ENCODE results near the gene MT1F. TPM values are rescaled to one million over a fixed set of nuclear protein-coding genes. Genes with fewer than 3 reads are reported as not detected.

MT1F gene
- polyA plus RNA-seq, 3 donors: 10.2 to 21.9 (median 13.6) TPM

DNA sequence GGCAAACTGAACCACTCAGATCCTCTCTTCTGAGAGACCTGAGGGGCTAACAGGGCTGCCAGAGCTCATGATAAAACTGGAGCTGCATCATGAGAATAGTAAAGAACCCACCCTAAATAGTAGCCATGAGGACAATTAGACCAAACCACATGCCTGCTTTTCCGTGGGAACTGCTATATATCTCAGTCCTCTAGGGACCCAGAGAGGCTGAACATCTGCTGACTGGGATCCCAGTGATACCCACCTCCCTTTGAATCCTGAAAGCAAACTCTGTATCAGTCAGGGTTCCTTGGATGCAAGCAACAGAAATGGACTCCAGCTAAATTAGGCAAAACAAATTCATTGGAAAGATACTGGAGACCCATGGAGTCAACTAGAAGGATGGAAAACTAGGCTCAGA is 31.0 kb downstream of the MT1F start:
- intact Hi-C loops (cut with micrococcal nuclease): no loop called here
- H3K27ac Mint-ChIP-seq: no peak overlapping the region

DNA sequence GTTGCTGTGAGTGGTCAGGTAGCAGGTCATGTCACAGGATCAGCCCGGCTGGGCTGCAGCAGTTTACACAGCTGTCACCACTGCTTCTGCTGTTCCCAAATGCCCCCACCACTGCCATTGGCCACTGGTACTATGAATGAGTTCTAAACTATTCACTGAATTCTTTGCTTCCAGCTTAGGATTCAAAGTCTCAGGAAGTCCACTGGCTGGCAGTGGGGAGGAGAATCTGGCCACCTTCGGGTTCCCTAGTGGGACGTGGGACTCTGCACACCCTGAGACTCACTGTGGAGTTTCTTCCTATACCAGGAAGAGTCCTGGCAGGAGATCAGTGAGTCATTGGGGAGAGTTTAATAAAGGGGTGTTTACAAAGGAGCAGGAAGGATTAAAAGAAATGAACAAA is 31.4 kb downstream of the MT1F start:
- H4K20me1 ChIP-seq (ENCODE audit: insufficient read depth, low read length): no peaks in the 10 kb centered on the region
- Mint-ChIP-seq H3K9me3 (peaks cover 5 to 23% (median 19%) of the 10 kb centered on the region in 7 donors), H3K27me3 (ENCODE audit: low read depth in 3 of 3) (peaks cover 2 to 20% (median 6%) of the 10 kb centered on the region in 3 donors), H3K4me1 (no peaks in the 10 kb centered on the region), H3K27ac (no peak overlapping the region), H3K4me3 (no peak overlapping the region), H3K36me3 (peaks cover 5 to 7% of the 10 kb centered on the region in 2 donors)
- intact Hi-C loops (cut with micrococcal nuclease): no loop called here
- H3K4me2 ChIP-seq (replicated peaks; ENCODE audit: extremely low read depth, low read length, poor library complexity, severe bottlenecking): no peak overlapping the region
- no peaks in the 10 kb centered on the region for H3K79me2 ChIP-seq (ENCODE audit: insufficient read depth, low read length)
- TF ChIP-seq, protein P1, sequence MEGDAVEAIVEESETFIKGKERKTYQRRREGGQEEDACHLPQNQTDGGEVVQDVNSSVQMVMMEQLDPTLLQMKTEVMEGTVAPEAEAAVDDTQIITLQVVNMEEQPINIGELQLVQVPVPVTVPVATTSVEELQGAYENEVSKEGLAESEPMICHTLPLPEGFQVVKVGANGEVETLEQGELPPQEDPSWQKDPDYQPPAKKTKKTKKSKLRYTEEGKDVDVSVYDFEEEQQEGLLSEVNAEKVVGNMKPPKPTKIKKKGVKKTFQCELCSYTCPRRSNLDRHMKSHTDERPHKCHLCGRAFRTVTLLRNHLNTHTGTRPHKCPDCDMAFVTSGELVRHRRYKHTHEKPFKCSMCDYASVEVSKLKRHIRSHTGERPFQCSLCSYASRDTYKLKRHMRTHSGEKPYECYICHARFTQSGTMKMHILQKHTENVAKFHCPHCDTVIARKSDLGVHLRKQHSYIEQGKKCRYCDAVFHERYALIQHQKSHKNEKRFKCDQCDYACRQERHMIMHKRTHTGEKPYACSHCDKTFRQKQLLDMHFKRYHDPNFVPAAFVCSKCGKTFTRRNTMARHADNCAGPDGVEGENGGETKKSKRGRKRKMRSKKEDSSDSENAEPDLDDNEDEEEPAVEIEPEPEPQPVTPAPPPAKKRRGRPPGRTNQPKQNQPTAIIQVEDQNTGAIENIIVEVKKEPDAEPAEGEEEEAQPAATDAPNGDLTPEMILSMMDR (IDR thresholded peaks at IDR 0.05): no peak
- DNase-seq: no peak
- 80% methylated on average over 1 of the region's 3 CpGs for WGBS (ENCODE audit: insufficient coverage)
- H3K9me3 ChIP-seq (replicated peaks in 1 of 2; ENCODE audit: control insufficient read depth in 1 of 2, insufficient read depth in 1 of 2, low read length in 2 of 2): peaks cover 0 to 10% of the 10 kb centered on the region in 2 donors
- H3K4me3 ChIP-seq (replicated peaks in 1 of 3; ENCODE audit: low read depth in 2 of 3, low read length in 3 of 3): no peak overlapping the region
- no peaks in the 10 kb centered on the region for H3K27me3 ChIP-seq (ENCODE audit: control insufficient read depth in 2 of 2, insufficient read depth in 2 of 2, low read length in 2 of 2)
- H3K9ac ChIP-seq (ENCODE audit: insufficient read depth, low read length, poor library complexity, severe bottlenecking): no peak overlapping the region
- no peaks in the 10 kb centered on the region for H3K4me1 ChIP-seq (ENCODE audit: control insufficient read depth in 1 of 2, insufficient read depth in 2 of 2, low read length in 2 of 2)
- H3K36me3 ChIP-seq (replicated peaks in 1 of 2; ENCODE audit: control insufficient read depth in 1 of 2, insufficient read depth in 2 of 2, low read length in 2 of 2): no peaks in the 10 kb centered on the region
- H2AFZ ChIP-seq (ENCODE audit: insufficient read depth, low read depth, low read length, poor library complexity, severe bottlenecking): no peak overlapping the region
- no peak overlapping the region for H3K27ac ChIP-seq (ENCODE audit: low read depth in 1 of 2, low read length in 2 of 2)

More for the DNA sequence above, 31.0 kb downstream of the MT1F start:
- no peak for DNase-seq
- no peaks in the 10 kb centered on the region for H3K4me1 ChIP-seq (ENCODE audit: control insufficient read depth in 1 of 2, insufficient read depth in 2 of 2, low read length in 2 of 2)
- no peaks in the 10 kb centered on the region for H3K27me3 ChIP-seq (ENCODE audit: control insufficient read depth in 2 of 2, insufficient read depth in 2 of 2, low read length in 2 of 2)
- peaks cover 0 to 10% of the 10 kb centered on the region in 2 donors for H3K9me3 ChIP-seq (replicated peaks in 1 of 2; ENCODE audit: control insufficient read depth in 1 of 2, insufficient read depth in 1 of 2, low read length in 2 of 2)
- no peak overlapping the region for H3K4me2 ChIP-seq (replicated peaks; ENCODE audit: extremely low read depth, low read length, poor library complexity, severe bottlenecking)
- H4K20me1 ChIP-seq (ENCODE audit: insufficient read depth, low read length): no peaks in the 10 kb centered on the region
- H3K4me3 ChIP-seq (replicated peaks in 1 of 3; ENCODE audit: low read depth in 2 of 3, low read length in 3 of 3): no peak overlapping the region
- Mint-ChIP-seq H3K4me3 (no peak overlapping the region), H3K4me1 (peaks cover 3% of the 10 kb centered on the region), H3K27me3 (ENCODE audit: low read depth in 3 of 3) (peaks cover 2 to 20% (median 6%) of the 10 kb centered on the region in 3 donors), H3K9me3 (peaks cover 5 to 23% (median 19%) of the 10 kb centered on the region in 7 donors), H3K36me3 (peaks cover 5 to 8% of the 10 kb centered on the region in 2 donors)
- no peaks in the 10 kb centered on the region for H3K79me2 ChIP-seq (ENCODE audit: insufficient read depth, low read length)
- H3K27ac ChIP-seq (ENCODE audit: low read depth in 1 of 2, low read length in 2 of 2): no peak overlapping the region
- no CpG with 5 or more reads among the region's 1 CpG for WGBS (ENCODE audit: insufficient coverage)
- no peak overlapping the region for H2AFZ ChIP-seq (ENCODE audit: insufficient read depth, low read depth, low read length, poor library complexity, severe bottlenecking)
- no peaks in the 10 kb centered on the region for H3K36me3 ChIP-seq (replicated peaks in 1 of 2; ENCODE audit: control insufficient read depth in 1 of 2, insufficient read depth in 2 of 2, low read length in 2 of 2)
- no peak overlapping the region for H3K9ac ChIP-seq (ENCODE audit: insufficient read depth, low read length, poor library complexity, severe bottlenecking)
- TF ChIP-seq, protein P1 (IDR thresholded peaks at IDR 0.05): no peak

Measured in CD14-positive monocyte (primary cell).